SK-N-SH treated with all-trans-retinoic acid at 6 μM for 48 hours (cell line): ENCODE measurements around the gene CENPM.

ENCODE experiments used
- ARNTL ChIP-seq: fragments of 450-650 bp; formaldehyde crosslinking; IDR thresholded peaks from 2 replicates; pipeline ENCODE4 v1.5.0; 2020; ENCODE audit warnings: low read depth, mild to moderate bottlenecking, moderate library complexity, borderline replicate concordance
- CSDC2 ChIP-seq: fragments of 250-450 bp; sonication (Bioruptor Pico); IDR thresholded peaks from 2 replicates; pipeline ENCODE4 v1.5.0; 2020; ENCODE audit warnings: mild to moderate bottlenecking, moderate library complexity
- PATZ1 ChIP-seq: fragments of 250-450 bp; sonication (Bioruptor Pico); IDR thresholded peaks from 2 replicates; pipeline ENCODE4 v1.8.0; 2020; ENCODE audit warnings: mild to moderate bottlenecking, moderate library complexity, borderline replicate concordance
- PPARA ChIP-seq: fragments of 250-450 bp; sonication (Bioruptor Pico); IDR thresholded peaks from 2 replicates; pipeline ENCODE4 v1.5.0; 2020; ENCODE audit warnings: mild to moderate bottlenecking, borderline replicate concordance
- SNAI2 ChIP-seq: fragments of 250-450 bp; sonication (Bioruptor Pico); IDR thresholded peaks from 2 replicates; pipeline ENCODE4 v1.5.0; 2020; ENCODE audit warnings: mild to moderate bottlenecking, moderate library complexity
- ZC3H10 ChIP-seq: fragments of 250-450 bp; sonication (Bioruptor Pico); IDR thresholded peaks from 2 replicates; pipeline ENCODE4 v1.5.1; 2021; ENCODE audit warnings: mild to moderate bottlenecking, moderate library complexity
- ZFP30 ChIP-seq: fragments of 450-650 bp; formaldehyde crosslinking; IDR thresholded peaks from 2 replicates; pipeline ENCODE4 v1.5.0; 2022; ENCODE audit warnings: mild to moderate bottlenecking, moderate library complexity
- ZNF8 ChIP-seq: fragments of 450-650 bp; formaldehyde crosslinking; IDR thresholded peaks from 2 replicates; pipeline ENCODE4 v1.5.0; 2020; ENCODE audit warnings: mild to moderate bottlenecking, moderate library complexity

GRCh38 chr22:41976961-41977566, 30.1 kb upstream of the CENPM start:
- TF ChIP-seq PPARA (CRISPR knock-in tag) (no peak), PATZ1 (CRISPR knock-in tag) (no peak), ZC3H10 (CRISPR knock-in tag) (no peak), ZFP30 (CRISPR knock-in tag) (no peak), SNAI2 (CRISPR knock-in tag) (no peak), CSDC2 (no peak), ZNF8 (no peak), ARNTL (CRISPR knock-in tag) (no peak)
